AG09309 (cell line): ENCODE measurements around the gene PPP2R5D.
"Not testable (repeated sequence)": the region's sequence is repeated elsewhere in the genome, so short reads cannot be mapped to it uniquely, and the experiment has no call there.

Source experiments
- DNase-seq: peaks from one replicate; pipeline ENCODE4 v3.0.0-alpha.2; 2010; ENCODE audit warnings: low read depth
- H3K4me3 ChIP-seq: 2 replicates; pipeline ENCODE4 v1.5.1; 2011; ENCODE audit warnings: mild to moderate bottlenecking, low read depth, low read length, moderate library complexity; ENCODE audit not compliant: control insufficient read depth
- CTCF ChIP-seq: IDR thresholded peaks from 2 replicates; pipeline ENCODE4 v1.5.1; 2011; ENCODE audit warnings: mild to moderate bottlenecking, low read depth, low read length, inconsistent platforms; ENCODE audit not compliant: insufficient read depth, control insufficient read depth; ENCODE audit errors: missing control alignments

PPP2R5D gene

GRCh38 chr6:43035495-43036194 lies 51.3 kb downstream of the PPP2R5D start:
- DNase-seq = no peak
- no peak overlapping the region for H3K4me3 ChIP-seq
- no peak for TF ChIP-seq CTCF

- DNase-seq = no peak
- no peak overlapping the region for H3K4me3 ChIP-seq
- TF ChIP-seq CTCF = no peak
Observed at GRCh38 chr6:43036712-43037111, 52.3 kb downstream of the PPP2R5D start.

- TF ChIP-seq CTCF = no peak
- no peak overlapping the region for H3K4me3 ChIP-seq
- no peak for DNase-seq
Observed at GRCh38 chr6:43037197-43037596, 52.8 kb downstream of the PPP2R5D start.

GRCh38 chr6:43037706-43038105 lies 53.3 kb downstream of the PPP2R5D start:
- no peak for DNase-seq
- no peak for TF ChIP-seq CTCF
- no peak overlapping the region for H3K4me3 ChIP-seq

GRCh38 chr6:43038727-43039126 lies 54.4 kb downstream of the PPP2R5D start:
- no peak for TF ChIP-seq CTCF
- no peak overlapping the region for H3K4me3 ChIP-seq
- DNase-seq = no peak

- no peak for DNase-seq
Observed at GRCh38 chr6:43040542-43041257, 56.3 kb downstream of the PPP2R5D start.

GRCh38 chr6:43041475-43041874 lies 57.1 kb downstream of the PPP2R5D start:
- H3K4me3 ChIP-seq, DNase-seq: not testable (repeated sequence)

More at GRCh38 chr6:43040542-43041257, 56.3 kb downstream of the PPP2R5D start:
- no peak overlapping the region for H3K4me3 ChIP-seq
- TF ChIP-seq CTCF = no peak
